K562 (cell line): ENCODE data around the gene DARS1. TPM values are rescaled to one million over a fixed set of nuclear protein-coding genes. Genes with fewer than 3 reads are reported as not detected.
A peak's percentile ranks its signal among the peaks of the same experiment; 100 is the strongest.

Experiments used
- ATAC-seq: fragments of 200-7000 bp; cut with Tn5 transposase; 3 replicates; pipeline ENCODE4 v1.9.1; 2020; ENCODE audit warnings: moderate library complexity
- BruUV-seq: library from RNA; stranded (reverse); fragments of 400-500 nt; replicated peaks from 2 replicates; lab custom pipeline; 2021; lab: Mats Ljungman, UMichigan
- CTCF ChIA-PET: fragments of 300-600 bp; formaldehyde crosslinking; extraction: SDS; loops from one replicate; lab custom pipeline; 2021; ENCODE audit warnings: low intra/inter-chr PET ratio; lab: Yijun Ruan, JAX
- POLR2A ChIA-PET: fragments of 300-600, 350-650 bp; sonication (Branson Sonifier 250); formaldehyde crosslinking; extraction: SDS; loops from one replicate; lab custom pipeline; 2021; ENCODE audit warnings: antibody characterized with exemption, inconsistent platforms; lab: Yijun Ruan, JAX
- DNase-seq, 4 experiments: peaks; one replicate each; pipeline versions ENCODE4 v3.0.0 to v3.0.0-alpha.2; 2011 to 2018; ENCODE audit warnings: low spot score in 3 of 4, mixed read lengths in 3 of 4; ENCODE audit errors: extremely low read depth in 1 of 4
- FAIRE-seq: peaks from 2 replicates; lab custom pipeline; 2011; peaks lifted over from hg19 to GRCh38; lab: Jason Lieb, UNC
- H2AFZ ChIP-seq: 2 replicates; pipeline ENCODE4 v1.6.0; 2011; ENCODE audit warnings: low read depth, low read length, control low read depth, inconsistent platforms
- H3K27ac ChIP-seq: fragments of 200-600 bp; 3 replicates; pipeline ENCODE4 v1.8.0; 2011; ENCODE audit warnings: low read depth, mild to moderate bottlenecking, control low read depth, inconsistent platforms, low read length, moderate library complexity, mixed read lengths; ENCODE audit errors: extremely low read depth
- H3K27me3 ChIP-seq, 2 experiments: fragments of 300-600 bp in 1 of 2; 2 replicates in 1 of 2; 3 replicates in 1 of 2; pipeline versions ENCODE4 v1.6.0 to v1.8.0; 2011; ENCODE audit warnings: inconsistent platforms in 2 of 2, low read length in 2 of 2, mild to moderate bottlenecking in 1 of 2, mixed read lengths in 1 of 2, moderate library complexity in 1 of 2; ENCODE audit not compliant: control insufficient read depth in 2 of 2, insufficient read depth in 2 of 2
- H3K36me3 ChIP-seq: fragments of 300-600 bp; 3 replicates; pipeline ENCODE4 v1.8.0; 2011; ENCODE audit warnings: mild to moderate bottlenecking, low read length, inconsistent platforms; ENCODE audit not compliant: control insufficient read depth, insufficient read depth
- H3K4me1 ChIP-seq, 2 experiments: fragments of 200-600 bp in 1 of 2; replicated peaks in 1 of 2; 2 replicates in 1 of 2; 3 replicates in 1 of 2; pipeline versions ENCODE4 v1.5.1 to v1.8.0; 2011; ENCODE audit warnings: inconsistent platforms in 2 of 2, low read length in 2 of 2, mild to moderate bottlenecking in 1 of 2, mixed read lengths in 1 of 2, moderate library complexity in 1 of 2; ENCODE audit not compliant: control insufficient read depth in 2 of 2, insufficient read depth in 2 of 2
- H3K4me2 ChIP-seq: 2 replicates; pipeline ENCODE4 v1.6.1; 2011; ENCODE audit warnings: low read length, control low read depth, inconsistent platforms, mixed read lengths; ENCODE audit not compliant: insufficient read depth
- H3K4me3 ChIP-seq: fragments of 200-600 bp; sonication (generic), shearing (Covaris generic); 2 replicates; pipeline ENCODE4 v1.5.1; 2016; ENCODE audit warnings: control low read depth, inconsistent platforms
- H3K79me2 ChIP-seq: fragments of 200-600 bp; 3 replicates; pipeline ENCODE4 v1.8.0; 2011; ENCODE audit warnings: low read length, inconsistent platforms; ENCODE audit not compliant: control insufficient read depth, insufficient read depth
- H3K9ac ChIP-seq, 2 experiments: 2 replicates each; pipeline versions ENCODE4 v1.6.0 to v1.6.1; 2011; ENCODE audit warnings: low read depth in 2 of 2, low read length in 2 of 2, control low read depth in 1 of 2, inconsistent platforms in 1 of 2, mild to moderate bottlenecking in 1 of 2, mixed read lengths in 1 of 2; ENCODE audit not compliant: insufficient read depth in 1 of 2
- H3K9me1 ChIP-seq: one replicate; pipeline ENCODE4 v1.6.0; 2011; ENCODE audit warnings: inconsistent platforms, mild to moderate bottlenecking, low read length, moderate library complexity; ENCODE audit not compliant: control insufficient read depth, insufficient read depth
- H3K9me3 ChIP-seq: replicated peaks from 2 replicates; pipeline ENCODE4 v1.5.1; 2011; ENCODE audit warnings: low read depth, low read length, inconsistent platforms; ENCODE audit not compliant: control insufficient read depth, insufficient read depth
- H4K20me1 ChIP-seq: replicated peaks from 2 replicates; pipeline ENCODE4 v1.6.1; 2011; ENCODE audit warnings: low read length, inconsistent platforms, mixed read lengths; ENCODE audit not compliant: control insufficient read depth, insufficient read depth
- LCOR ChIP-seq: sonication (generic); formaldehyde crosslinking; IDR thresholded peaks from 2 replicates; pipeline ENCODE4 v1.8.0; 2022; ENCODE audit warnings: mild to moderate bottlenecking, missing genetic modification reagents
- MXI1 ChIP-seq: IDR thresholded peaks from 2 replicates; pipeline ENCODE4 v1.6.1; 2011; ENCODE audit warnings: low read depth, mild to moderate bottlenecking, improper control_type of control experiment, low read length
- ZNF239 ChIP-seq: fragments of 250-450 bp; sonication (Bioruptor Pico); IDR thresholded peaks from 2 replicates; pipeline ENCODE4 v1.4.0; 2020; ENCODE audit warnings: mild to moderate bottlenecking
- ZNF316 ChIP-seq: fragments of 450-650 bp; IDR thresholded peaks from 2 replicates; pipeline ENCODE4 v1.6.1; 2016
- ZNF76 ChIP-seq: fragments of 250-450 bp; sonication (Bioruptor Pico); IDR thresholded peaks from 2 replicates; pipeline ENCODE4 v1.4.0; 2020; ENCODE audit warnings: mild to moderate bottlenecking, moderate library complexity, borderline replicate concordance
- in situ Hi-C: fragments of 300-500 bp; cut with MboI; formaldehyde crosslinking; loops from 4 replicates; pipeline ENCODE4 v1.15.0; 2018; ENCODE audit warnings: inconsistent platforms, mixed read lengths
- intact Hi-C: fragments of 100-400 bp; cut with micrococcal nuclease; formaldehyde crosslinking; loops from 2 replicates; pipeline ENCODE4 v1.14.2; 2022
- polyA plus RNA-seq, 8 experiments: library from polyadenylated mRNA; depleted of rRNA in 4 of 8; stranded (reverse) in 5 of 8; unstranded in 3 of 8; fragments of >200 nt; fragmentation: Nextera tagmentation in 2 of 8; fragmentation: Illumina TruSeq in 1 of 8; extraction: Ambion mirVana in 2 of 8; extraction: Trizol in 1 of 8; gene quantifications; 2 replicates each; pipeline versions ENCODE4 v1.2.1 to v1.2.3, GENCODE V29; 2011 to 2014; ENCODE audit warnings: inconsistent platforms in 1 of 8, missing spikeins in 1 of 8
- total RNA-seq, 7 experiments: library from RNA; depleted of rRNA in 6 of 7; stranded (reverse); fragments of >200 nt in 6 of 7; fragmentation: Illumina TruSeq in 2 of 7; extraction: Trizol in 2 of 7; gene quantifications; 2 replicates each; pipeline versions ENCODE4 v1.2.1 to v1.2.3, GENCODE V29; 2011 to 2021; ENCODE audit warnings: low replicate concordance in 1 of 7
- TF ChIP-seq, protein P1 (sequence below), 3 experiments: IDR thresholded peaks in 2 of 3; conservative IDR thresholded peaks in 1 of 3; 2 replicates each; pipeline ENCODE4 v1.5.1; 2011 to 2012; ENCODE audit warnings: low read length in 3 of 3, mild to moderate bottlenecking in 3 of 3, control low read depth in 2 of 3, improper control_type of control experiment in 1 of 3, inconsistent platforms in 1 of 3, low read depth in 1 of 3, mixed read lengths in 1 of 3, moderate library complexity in 1 of 3; ENCODE audit not compliant: insufficient read depth in 2 of 3
- TF ChIP-seq, protein P2 (sequence below): sonication (generic); formaldehyde crosslinking; IDR thresholded peaks from 2 replicates; pipeline ENCODE4 v1.8.1; 2023; ENCODE audit warnings: mild to moderate bottlenecking, missing genetic modification reagents

Gene DARS1
- total and polyA plus RNA-seq, 9 of the 15 experiments (the other 6 are each of a cell fraction or from before 2014, with no cell fraction given), result 91.5 to 239 (median 98.0) TPM

DNA sequence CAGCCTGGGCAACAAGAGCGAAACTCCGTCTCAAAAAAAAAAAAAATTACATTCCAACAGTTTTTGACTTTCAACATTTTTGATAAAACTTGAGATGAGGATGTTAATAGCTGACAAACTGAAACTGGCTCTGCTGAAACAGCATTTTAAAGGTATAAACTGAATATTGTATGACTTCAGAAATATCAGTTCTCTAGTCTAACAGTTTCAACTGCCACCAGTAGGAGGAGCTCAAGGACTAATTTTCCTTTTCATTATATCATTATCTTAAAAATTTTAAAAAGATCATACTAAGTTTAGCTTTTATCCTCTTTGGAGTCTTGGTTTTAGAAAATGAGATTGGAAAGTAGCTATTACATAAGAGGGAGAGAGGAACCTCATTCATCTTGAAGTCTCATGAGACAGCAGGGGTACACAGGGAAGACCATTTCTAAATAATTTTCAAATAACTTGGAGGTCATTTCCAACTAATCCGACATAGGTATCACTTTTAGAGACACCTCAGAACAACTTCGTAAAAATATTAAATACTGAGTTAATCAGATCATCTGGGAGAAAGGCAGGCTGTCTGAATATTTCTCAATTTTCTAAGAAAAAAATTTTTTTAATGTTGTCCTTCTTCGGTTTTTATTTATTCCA lies 71.6 kb downstream of the DARS1 start (continued):
- TF ChIP-seq, protein P1, sequence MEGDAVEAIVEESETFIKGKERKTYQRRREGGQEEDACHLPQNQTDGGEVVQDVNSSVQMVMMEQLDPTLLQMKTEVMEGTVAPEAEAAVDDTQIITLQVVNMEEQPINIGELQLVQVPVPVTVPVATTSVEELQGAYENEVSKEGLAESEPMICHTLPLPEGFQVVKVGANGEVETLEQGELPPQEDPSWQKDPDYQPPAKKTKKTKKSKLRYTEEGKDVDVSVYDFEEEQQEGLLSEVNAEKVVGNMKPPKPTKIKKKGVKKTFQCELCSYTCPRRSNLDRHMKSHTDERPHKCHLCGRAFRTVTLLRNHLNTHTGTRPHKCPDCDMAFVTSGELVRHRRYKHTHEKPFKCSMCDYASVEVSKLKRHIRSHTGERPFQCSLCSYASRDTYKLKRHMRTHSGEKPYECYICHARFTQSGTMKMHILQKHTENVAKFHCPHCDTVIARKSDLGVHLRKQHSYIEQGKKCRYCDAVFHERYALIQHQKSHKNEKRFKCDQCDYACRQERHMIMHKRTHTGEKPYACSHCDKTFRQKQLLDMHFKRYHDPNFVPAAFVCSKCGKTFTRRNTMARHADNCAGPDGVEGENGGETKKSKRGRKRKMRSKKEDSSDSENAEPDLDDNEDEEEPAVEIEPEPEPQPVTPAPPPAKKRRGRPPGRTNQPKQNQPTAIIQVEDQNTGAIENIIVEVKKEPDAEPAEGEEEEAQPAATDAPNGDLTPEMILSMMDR (IDR thresholded peaks at IDR 0.05 in 2 of 3, conservative IDR thresholded peaks at IDR 0.05 in 1 of 3; ENCODE audit: insufficient read depth in 2 of 3, low read depth in 1 of 3, low read length in 3 of 3), result peak; percentile 40 to 76 (median 50); a peak in 4 of 6 replicates
- peak; percentile 45 for TF ChIP-seq ZNF316

DNA sequence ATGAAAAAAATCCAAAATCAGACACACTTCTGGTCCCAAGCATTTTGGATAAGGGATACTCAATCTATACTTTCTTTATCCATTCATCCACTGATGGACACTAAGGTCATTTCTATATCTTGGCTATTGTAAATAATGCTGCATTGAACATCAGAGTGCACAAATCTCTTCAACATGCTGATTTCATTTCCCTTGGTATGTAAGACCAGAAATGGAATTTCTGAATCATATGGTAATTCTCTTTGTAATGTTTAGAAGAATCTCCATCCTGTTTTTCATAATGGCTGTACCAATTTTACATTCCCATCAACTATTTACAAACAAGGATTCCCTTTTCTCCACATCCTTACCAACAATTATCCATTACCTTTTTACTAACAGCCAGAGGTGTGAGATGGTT lies 75.5 kb downstream of the DARS1 start:
- no peaks in the 10 kb centered on the region for H3K9me1 ChIP-seq
- DNase-seq (no peak), FAIRE-seq (no peak), ATAC-seq (no peak)
- no peak overlapping the region for H3K4me3 ChIP-seq
- H3K27me3 ChIP-seq, result no peaks in the 10 kb centered on the region
- in situ Hi-C loops, result no loop called here
- no peak overlapping the region for H3K27ac ChIP-seq
- H3K4me1 ChIP-seq, result no peaks in the 10 kb centered on the region
- intact Hi-C loops, result loop anchor here (5.0 to 10.0 kb wide), 3 partner anchors 165 to 1927 kb away; no protein-coding TSS in a partner anchor
- BruUV-seq, result no TSS peak
- POLR2A ChIA-PET, result no interaction called here
- no peak overlapping the region for H3K4me2 ChIP-seq
- H4K20me1 ChIP-seq, result no peaks in the 10 kb centered on the region
- CTCF ChIA-PET, result no interaction called here
- no peaks in the 10 kb centered on the region for H3K9me3 ChIP-seq
- no peak overlapping the region for H3K9ac ChIP-seq
- H3K79me2 ChIP-seq, result no peaks in the 10 kb centered on the region
- no peak overlapping the region for H2AFZ ChIP-seq
- peaks cover 71% of the 10 kb centered on the region for H3K36me3 ChIP-seq
- TF ChIP-seq MXI1, result no peak
- TF ChIP-seq, protein P2, sequence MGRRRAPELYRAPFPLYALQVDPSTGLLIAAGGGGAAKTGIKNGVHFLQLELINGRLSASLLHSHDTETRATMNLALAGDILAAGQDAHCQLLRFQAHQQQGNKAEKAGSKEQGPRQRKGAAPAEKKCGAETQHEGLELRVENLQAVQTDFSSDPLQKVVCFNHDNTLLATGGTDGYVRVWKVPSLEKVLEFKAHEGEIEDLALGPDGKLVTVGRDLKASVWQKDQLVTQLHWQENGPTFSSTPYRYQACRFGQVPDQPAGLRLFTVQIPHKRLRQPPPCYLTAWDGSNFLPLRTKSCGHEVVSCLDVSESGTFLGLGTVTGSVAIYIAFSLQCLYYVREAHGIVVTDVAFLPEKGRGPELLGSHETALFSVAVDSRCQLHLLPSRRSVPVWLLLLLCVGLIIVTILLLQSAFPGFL, result no peak
- TF ChIP-seq LCOR (CRISPR knock-in tag), result no peak
- no peak for TF ChIP-seq ZNF239 (CRISPR knock-in tag)
- TF ChIP-seq ZNF76 (CRISPR knock-in tag), result no peak
